Measurements from ENCODE around the gene SMARCA4. TPM values are rescaled to one million over a fixed set of nuclear protein-coding genes. Genes with fewer than 3 reads are reported as not detected.
A peak's percentile ranks its signal among the peaks of the same experiment; 100 is the strongest.
"Not testable (repeated sequence)": the region's sequence is repeated elsewhere in the genome, so short reads cannot be mapped to it uniquely, and the experiment has no call there.

Gene SMARCA4
- total RNA-seq, 1 donor, result 135 TPM

DNA sequence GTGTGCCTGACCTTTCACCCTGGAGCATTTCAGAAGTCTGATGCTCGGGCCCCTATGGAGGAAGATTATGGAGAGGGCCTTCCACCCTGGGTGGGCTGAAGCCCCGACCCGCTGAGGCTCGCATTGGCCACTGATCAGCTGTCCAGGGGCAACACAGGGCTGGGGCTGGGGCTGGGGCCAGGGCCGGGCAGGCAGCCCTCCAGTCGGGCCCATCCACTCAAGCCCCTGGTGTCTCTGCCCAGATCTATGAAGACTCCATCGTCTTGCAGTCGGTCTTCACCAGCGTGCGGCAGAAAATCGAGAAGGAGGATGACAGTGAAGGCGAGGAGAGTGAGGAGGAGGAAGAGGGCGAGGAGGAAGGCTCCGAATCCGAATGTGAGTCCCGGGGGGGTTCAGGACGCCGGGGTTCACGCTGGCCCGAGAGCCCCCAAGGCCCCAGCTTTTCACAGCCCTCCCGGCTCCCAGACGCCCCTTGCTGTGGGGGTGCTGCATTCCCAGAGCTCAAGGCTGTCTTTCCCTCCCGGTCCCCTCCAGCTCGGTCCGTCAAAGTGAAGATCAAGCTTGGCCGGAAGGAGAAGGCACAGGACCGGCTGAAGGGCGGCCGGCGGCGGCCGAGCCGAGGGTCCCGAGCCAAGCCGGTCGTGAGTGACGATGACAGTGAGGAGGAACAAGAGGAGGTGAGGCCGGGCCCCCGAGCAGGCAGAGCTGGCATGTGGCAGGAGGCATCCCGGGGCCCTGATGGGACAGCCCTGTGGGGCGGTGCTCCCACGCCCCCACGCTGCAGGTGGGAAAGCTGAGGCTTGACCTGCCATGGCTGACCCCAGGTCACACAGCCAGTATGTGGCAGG lies 98.9 kb downstream of the SMARCA4 start:
- DNase-seq (ENCODE audit: low read depth in 2 of 3, low spot score in 2 of 3), result no peak

DNA sequence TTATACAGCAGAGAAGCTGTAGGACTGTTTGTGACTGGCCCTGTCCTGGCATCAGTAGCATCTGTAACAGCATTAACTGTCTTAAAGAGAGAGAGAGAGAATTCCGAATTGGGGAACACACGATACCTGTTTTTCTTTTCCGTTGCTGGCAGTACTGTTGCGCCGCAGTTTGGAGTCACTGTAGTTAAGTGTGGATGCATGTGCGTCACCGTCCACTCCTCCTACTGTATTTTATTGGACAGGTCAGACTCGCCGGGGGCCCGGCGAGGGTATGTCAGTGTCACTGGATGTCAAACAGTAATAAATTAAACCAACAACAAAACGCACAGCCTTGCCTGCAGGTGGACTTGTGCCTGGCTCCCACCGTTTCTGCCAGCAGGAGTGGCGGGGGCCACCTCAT lies 101.1 kb downstream of the SMARCA4 start:
- DNase-seq (ENCODE audit: low read depth in 2 of 3, low spot score in 2 of 3), result no peak

DNA sequence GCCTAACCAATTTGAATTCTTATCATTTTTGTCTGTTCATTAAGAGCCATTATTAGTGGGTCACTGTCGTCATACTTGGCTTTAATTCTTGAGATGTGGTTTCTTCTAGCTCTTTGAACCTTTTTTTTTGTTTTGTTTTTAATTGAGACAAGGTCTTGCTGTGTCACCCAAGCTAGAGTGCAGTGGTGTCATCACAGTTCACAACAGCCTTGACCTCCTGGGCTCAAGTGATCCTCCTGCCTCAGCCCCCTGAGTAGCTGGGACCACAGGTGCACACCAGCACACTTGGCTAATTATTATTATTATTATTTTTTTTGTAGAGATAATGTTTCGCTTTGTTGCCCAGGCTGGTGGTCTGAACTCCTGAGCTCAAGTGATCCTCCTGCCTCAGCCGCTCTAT lies 102.6 kb downstream of the SMARCA4 start:
- no peak for DNase-seq (ENCODE audit: low read depth in 2 of 3, low spot score in 2 of 3)

DNA sequence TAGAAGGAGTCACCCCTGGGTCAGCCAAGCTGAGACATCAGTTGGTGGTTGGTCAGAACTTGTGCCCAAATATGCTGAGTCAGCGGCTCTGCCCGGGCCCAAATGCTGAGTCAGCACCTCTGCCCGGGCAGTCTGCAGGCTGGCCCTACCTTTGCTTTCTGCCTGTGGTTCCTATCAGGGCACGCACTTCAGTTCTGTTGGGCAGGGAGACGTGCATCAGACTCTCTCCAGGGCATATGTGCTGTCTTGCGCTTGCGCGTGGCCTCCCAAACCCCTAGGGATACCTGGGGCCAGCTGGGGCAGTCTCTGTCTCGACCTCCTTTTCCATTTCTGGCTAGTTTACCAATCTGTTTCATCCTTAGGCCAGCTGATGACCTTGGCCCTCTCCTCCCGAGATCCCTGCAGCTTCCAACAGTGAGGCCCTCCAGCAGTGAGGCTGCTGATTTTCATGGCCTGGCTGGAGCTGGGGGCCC lies 104.0 kb downstream of the SMARCA4 start:
- DNase-seq (ENCODE audit: low read depth in 2 of 3, low spot score in 2 of 3), result no peak

DNA sequence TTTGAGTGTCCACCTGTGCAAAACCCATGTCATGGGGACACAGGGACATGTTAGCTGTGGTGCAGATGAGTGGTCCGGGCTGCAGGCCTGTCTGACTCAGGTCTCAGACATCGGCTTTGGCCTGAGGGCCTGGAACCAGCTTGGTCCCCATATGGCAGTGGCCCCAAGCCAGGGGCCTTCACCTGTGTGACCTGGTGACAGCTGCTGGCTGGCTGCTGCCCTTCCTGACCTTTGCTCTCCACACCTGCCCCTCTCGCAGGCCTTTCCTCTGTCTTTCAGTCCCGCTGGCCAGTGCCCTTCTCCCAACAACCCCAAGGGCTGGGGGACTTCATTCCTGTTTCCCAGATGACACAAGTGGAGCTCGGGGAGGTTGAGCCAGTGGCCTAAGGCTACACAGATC lies 105.5 kb downstream of the SMARCA4 start:
- DNase-seq (ENCODE audit: low read depth in 2 of 3, low spot score in 2 of 3), result no peak

DNA sequence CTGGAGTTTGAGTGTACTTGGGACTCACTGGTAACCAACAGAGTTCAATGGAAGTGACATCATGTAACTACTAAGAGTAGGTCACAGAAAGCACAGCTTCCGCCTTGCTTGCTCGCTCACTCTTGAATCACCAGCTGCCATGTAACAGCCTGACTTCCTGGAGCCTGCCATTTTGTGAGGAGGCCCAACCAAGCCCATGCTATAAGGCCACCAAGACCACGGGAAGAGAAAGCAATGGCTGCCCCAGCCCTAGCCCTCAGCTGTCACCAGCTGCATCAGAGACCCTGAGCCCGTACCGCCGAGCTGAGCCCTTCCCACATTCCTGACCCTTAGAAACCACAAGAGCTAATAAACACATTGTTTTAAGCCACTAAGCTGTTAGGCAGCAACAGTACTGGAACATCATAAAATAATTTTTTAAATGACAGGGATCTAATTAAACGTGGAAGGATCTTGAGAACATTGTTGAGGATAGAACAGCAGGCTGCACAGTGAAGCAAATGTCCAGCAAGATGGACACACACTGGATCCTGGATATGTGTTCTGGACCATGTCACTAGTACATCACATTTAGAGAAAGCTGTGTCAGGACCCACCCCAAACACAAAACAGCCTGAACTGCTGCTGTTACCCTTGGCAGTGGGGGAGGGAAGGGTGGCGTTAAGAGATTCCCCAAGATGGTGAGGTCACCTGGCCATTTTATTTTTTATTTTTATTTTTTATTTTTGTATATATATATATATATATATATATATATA lies 106.7 kb downstream of the SMARCA4 start:
- DNase-seq (ENCODE audit: low read depth in 2 of 3, low spot score in 2 of 3), result no peak

DNA sequence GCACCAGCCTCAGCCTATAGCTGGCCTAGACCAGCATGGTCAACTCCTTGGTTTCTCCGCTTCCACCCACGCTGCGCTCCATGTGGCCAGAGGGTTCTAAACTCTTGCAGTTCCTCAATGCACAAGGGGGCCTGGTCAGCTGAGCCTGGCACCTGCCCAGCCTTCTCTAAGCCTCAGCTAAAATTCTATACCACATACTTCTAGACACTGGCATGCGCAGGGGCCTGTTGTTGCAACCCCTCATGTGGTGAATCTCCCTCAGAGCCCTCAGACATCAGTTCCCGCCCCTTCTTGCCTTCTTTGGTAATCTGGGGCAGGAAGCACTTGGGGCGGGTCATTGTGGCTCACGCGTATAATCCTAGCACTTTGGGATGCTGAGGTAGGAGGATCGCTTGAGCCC lies 108.7 kb downstream of the SMARCA4 start:
- no peak for DNase-seq (ENCODE audit: low read depth in 2 of 3, low spot score in 2 of 3)

DNA sequence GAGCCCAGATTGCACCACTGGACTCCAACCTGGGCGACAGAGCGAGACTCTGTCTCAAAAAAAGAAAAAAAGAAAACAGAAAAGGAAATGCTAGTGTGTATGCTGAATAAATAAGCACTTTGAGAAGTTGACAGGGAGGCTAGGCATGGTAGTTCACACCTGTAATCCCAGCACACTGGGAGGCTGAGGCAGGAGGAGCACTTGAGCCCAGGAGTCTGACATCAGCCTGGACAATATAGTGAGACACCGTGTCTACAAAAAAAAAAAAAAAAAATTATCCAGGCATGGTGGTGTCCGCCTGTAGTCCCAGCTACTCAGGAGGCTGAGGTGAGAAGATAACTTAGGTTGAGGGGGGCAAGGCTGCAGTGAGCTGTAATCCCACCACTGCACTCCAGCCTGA lies 109.3 kb downstream of the SMARCA4 start:
- no peak for DNase-seq (ENCODE audit: low read depth in 2 of 3, low spot score in 2 of 3)

DNA sequence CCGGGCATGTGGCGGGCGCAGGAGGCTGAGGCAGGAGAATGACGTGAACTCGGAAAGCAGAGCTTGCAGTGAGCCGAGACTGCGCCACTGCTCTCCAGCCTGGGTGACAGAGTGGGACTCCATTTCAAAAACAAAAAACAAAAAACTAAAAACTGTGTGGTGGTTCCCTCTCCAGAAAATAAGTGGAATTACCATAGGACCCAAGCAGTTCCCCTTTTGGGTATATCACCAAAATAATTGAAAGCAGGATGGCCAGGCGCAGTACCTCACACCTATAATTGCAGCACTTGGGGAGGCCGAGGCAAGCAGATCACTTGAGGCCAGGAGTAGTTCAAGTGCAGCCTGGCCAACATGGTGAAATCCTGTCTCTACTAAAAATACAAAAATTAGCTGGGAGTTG lies 112.7 kb downstream of the SMARCA4 start:
- DNase-seq (ENCODE audit: low read depth in 2 of 3, low spot score in 2 of 3), result peak in 1 of 3 donors; percentile 21

DNA sequence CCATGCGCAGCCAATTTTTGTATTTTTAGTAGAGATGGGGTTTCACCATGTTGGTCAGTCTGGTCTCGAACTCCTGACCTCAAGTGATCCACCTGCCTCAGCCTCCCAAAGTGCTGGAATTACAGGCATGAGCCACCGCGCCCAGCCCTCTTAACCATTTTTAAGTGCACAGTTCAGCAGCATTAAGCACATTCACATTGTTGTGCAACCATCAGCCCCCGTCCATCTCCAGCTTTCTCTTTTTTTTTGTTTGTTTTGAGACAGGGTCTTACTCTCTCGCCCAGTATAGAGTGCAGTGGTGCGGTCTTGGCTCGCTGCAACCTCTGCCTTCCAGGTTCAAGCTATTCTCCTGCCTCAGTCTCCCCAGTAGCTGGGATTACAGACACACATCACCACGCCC lies 116.0 kb downstream of the SMARCA4 start:
- not testable (repeated sequence) for DNase-seq (ENCODE audit: low read depth in 2 of 3, low spot score in 2 of 3)

DNA sequence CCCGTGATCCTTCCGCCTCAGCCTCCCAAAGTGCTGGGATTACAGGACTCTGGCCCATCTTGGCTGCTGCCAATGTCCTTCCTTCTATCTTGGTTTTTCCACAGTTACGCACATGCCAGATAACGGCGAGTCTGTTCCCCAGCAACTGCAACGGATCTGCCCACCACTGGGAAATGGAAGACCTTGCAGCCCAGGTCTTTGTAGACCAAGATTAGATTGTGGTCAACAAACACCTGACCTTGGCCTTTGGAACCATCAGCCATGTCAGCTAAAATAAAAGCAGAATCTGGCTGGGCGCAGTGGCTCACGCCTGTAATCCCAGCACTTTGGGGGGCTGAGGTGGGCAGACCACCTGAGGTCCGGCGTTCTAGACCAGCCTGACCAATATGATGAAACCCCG lies 118.1 kb downstream of the SMARCA4 start:
- no peak for DNase-seq (ENCODE audit: low read depth in 2 of 3, low spot score in 2 of 3)

DNA sequence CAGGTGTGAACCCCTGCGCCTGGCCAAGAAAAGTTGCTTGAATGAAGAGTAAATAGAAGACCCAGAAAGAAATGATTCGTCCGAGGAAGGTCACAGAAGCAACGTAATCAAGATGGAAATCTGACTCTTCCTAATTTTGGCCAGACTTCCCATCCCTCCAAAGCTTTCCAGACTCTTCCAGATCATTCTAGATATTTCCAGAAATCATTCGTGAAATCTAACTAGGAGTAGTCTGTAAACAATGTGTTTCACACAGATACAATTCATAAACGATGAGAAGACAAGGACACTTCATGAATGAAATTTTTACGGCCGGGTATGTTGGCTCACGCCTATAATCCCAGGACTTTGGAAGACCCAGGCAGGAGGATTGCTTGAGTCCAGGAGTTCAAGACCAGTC lies 119.2 kb downstream of the SMARCA4 start:
- DNase-seq (ENCODE audit: low read depth in 2 of 3, low spot score in 2 of 3), result no peak

DNA sequence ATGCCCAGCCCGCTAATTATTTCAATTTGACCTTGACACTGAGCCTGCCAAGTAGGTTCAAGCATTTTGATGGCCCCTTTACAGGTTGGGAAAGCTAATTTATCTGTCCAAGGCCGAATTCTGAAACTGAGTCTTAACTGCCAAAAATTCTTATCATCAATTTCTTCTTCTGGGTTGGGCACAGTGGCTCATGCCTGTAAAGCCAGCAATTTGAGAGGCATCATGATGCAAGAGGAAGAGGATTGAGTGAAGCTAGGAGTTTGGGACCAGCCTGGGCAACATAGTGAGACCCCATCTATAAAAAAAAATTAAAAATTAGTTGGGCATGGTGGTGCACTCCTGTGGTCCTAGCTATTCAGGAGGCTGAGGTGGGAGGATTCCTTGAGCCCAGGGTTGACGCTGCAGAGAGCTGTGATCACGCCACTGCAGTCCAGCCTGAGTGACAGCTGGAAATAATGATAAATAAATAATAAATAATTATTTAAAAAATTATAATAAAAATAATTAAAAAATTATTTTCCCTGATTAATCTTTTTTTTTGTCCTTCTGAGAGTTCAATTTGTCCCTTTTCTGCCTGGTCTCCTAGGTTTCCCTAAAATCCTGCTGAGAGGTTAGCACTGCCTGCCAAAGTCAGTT lies 127.2 kb downstream of the SMARCA4 start:
- DNase-seq (ENCODE audit: low read depth in 2 of 3, low spot score in 2 of 3), result no peak

DNA sequence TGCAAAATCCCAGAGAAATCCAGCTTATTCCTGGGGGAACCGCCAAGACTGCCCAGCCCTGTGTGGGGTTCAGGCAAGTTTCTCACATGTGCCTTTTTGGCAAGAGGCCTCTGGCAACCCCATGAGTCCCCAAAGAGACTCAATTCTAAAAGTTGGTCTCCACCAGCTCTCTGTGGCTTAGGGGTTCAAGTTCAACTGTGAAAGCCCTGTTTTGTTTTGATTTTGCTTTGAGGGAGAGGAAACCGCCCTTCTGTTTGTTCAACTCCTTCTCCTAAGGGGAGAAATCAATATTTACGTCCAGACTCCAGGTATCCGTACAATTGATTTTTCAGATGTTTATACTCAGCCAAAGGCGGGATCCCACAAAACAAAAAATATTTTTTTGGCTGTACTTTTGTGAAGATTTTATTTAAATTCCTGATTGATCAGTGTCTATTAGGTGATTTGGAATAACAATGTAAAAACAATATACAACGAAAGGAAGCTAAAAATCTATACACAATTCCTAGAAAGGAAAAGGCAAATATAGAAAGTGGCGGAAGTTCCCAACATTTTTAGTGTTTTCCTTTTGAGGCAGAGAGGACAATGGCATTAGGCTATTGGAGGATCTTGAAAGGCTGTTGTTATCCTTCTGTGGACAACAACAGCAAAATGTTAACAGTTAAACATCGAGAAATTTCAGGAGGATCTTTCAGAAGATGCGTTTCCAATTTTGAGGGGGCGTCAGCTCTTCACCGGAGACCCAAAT lies 127.8 kb downstream of the SMARCA4 start:
- DNase-seq (ENCODE audit: low read depth in 2 of 3, low spot score in 2 of 3), result no peak

DNA sequence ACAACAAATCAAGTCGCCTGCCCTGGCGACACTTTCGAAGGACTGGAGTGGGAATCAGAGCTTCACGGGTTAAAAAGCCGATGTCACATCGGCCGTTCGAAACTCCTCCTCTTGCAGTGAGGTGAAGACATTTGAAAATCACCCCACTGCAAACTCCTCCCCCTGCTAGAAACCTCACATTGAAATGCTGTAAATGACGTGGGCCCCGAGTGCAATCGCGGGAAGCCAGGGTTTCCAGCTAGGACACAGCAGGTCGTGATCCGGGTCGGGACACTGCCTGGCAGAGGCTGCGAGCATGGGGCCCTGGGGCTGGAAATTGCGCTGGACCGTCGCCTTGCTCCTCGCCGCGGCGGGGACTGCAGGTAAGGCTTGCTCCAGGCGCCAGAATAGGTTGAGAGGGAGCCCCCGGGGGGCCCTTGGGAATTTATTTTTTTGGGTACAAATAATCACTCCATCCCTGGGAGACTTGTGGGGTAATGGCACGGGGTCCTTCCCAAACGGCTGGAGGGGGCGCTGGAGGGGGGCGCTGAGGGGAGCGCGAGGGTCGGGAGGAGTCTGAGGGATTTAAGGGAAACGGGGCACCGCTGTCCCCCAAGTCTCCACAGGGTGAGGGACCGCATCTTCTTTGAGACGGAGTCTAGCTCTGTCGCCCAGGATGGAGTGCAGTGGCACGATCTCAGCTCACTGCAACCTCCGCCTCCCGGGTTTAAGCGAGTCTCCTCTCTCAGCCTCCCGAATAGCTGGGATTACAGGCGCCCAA lies 128.6 kb downstream of the SMARCA4 start, which contains the start of gene LDLR:
Gene LDLR (plus strand): TSS at position 210 of the 760 bp plus-strand sequence. CDS start 86 bp downstream, at position 296.
- peak; percentile 61 to 93 (median 84) for DNase-seq (ENCODE audit: low read depth in 2 of 3, low spot score in 2 of 3)

DNA sequence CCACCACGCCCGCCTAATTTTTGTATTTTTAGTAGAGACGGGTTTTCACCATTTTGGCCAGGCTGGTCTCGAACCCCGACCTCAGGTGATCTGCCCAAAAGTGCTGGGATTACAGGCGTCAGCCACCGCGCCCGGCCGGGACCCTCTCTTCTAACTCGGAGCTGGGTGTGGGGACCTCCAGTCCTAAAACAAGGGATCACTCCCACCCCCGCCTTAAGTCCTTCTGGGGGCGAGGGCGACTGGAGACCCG lies 129.1 kb downstream of the SMARCA4 start:
- not testable (repeated sequence) for DNase-seq (ENCODE audit: low read depth in 2 of 3, low spot score in 2 of 3)

DNA sequence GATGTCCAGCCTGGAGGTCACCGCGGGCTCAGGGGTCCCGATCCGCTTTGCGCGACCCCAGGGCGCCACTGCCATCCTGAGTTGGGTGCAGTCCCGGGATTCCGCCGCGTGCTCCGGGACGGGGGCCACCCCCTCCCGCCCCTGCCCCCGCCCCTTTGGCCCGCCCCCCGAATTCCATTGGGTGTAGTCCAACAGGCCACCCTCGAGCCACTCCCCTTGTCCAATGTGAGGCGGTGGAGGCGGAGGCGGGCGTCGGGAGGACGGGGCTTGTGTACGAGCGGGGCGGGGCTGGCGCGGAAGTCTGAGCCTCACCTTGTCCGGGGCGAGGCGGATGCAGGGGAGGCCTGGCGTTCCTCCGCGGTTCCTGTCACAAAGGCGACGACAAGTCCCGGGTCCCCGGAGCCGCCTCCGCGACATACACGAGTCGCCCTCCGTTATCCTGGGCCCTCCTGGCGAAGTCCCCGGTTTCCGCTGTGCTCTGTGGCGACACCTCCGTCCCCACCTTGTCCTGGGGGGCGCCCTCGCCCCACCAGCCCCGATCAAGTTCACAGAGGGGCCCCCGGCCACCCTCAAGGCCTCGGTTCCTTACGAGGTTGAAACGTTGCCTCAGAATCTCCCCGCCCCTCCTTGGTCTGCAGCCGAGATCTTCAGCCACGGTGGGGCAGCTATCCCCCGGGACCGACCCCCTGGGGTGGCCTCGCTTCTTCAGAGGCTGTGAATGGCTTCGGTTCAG lies 129.6 kb downstream of the SMARCA4 start:
- peak; percentile 83 to 98 (median 95) for DNase-seq (ENCODE audit: low read depth in 2 of 3, low spot score in 2 of 3)

DNA sequence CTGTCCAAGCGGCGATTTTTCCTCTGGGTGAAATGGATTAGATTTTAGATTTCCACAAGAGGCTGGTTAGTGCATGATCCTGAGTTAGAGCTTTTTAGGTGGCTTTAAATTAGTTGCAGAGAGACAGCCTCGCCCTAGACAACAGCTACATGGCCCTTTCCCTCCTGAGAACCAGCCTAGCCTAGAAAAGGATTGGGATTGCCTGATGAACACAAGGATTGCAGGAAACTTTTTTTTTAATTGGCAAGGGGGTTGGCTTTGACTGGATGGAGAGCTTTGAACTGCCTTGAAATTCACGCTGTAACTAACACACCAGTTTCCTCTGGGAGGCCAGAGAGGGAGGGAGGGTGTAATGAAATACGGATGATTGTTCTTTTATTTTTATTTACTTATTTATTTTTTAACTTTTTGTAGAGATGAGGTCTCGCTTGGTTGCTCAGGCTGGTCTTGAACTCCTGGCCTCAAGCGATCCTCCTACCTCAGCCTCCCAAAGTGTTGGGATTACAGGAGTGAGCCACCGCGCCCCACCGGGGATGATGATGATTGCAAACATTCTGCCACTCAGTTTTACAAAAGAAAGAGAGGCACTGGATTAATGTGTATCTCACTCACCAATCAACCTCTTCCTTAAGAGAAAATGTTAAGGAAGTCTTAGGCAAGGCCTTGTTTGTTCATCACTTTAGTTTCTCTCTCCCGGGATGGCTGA lies 130.3 kb downstream of the SMARCA4 start:
- DNase-seq (ENCODE audit: low read depth in 2 of 3, low spot score in 2 of 3), result peak in 1 of 3 donors; percentile 25

DNA sequence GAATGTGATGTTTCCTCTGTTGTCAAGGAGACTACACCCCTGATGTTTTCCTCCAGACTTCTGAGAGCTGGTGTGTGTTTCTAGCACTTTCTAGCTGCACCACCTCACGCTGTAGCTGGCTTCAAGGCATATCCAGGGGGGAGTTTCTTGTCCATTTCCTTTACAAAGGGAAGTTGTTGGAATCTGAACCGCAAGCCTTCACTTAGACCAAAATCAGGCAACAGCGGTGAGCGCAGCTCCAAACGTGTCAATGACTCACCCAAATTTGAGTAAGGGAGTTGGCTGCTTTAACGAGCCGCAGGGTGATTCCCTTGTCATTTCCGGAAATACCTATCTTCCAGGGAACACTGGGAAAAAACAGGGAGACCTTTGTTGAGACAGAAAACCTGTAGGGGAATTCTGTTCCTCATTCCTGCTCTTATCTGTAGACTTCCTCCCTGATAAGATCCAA lies 130.9 kb downstream of the SMARCA4 start:
- peak; percentile 44 to 76 (median 66) for DNase-seq (ENCODE audit: low read depth in 2 of 3, low spot score in 2 of 3)

Measured in hematopoietic multipotent progenitor cell (in vitro differentiated cells).